AG04449 (cell line): ENCODE data around the gene RELL1.

Experiments
- CTCF ChIA-PET: fragments of 350-600 bp; formaldehyde crosslinking; extraction: SDS; loops from one replicate; lab custom pipeline; 2021; ENCODE audit warnings: antibody characterized with exemption; lab: Yijun Ruan, JAX
- POLR2A ChIA-PET: fragments of 400-600, 350-600 bp; formaldehyde crosslinking; extraction: SDS; loops from one replicate; lab custom pipeline; 2020; ENCODE audit warnings: antibody characterized with exemption, inconsistent platforms; lab: Yijun Ruan, JAX
- DNase-seq: peaks from one replicate; pipeline ENCODE4 v3.0.0-alpha.2; 2010; ENCODE audit warnings: low read depth, low spot score
- H3K4me3 ChIP-seq: 2 replicates; pipeline ENCODE4 v1.5.1; 2011; ENCODE audit warnings: low read depth, mild to moderate bottlenecking, control low read depth, low read length
- TF ChIP-seq, protein P1 (sequence below): IDR thresholded peaks from one replicate; pipeline ENCODE4 v1.5.1; 2011; ENCODE audit warnings: mild to moderate bottlenecking, moderate library complexity, low read length, control low read depth, inconsistent platforms; ENCODE audit not compliant: insufficient read depth; ENCODE audit errors: missing control alignments

The RELL1 gene

GRCh38 chr4:37641352-37641751, 44.8 kb downstream of the RELL1 start:
- TF ChIP-seq, protein P1, sequence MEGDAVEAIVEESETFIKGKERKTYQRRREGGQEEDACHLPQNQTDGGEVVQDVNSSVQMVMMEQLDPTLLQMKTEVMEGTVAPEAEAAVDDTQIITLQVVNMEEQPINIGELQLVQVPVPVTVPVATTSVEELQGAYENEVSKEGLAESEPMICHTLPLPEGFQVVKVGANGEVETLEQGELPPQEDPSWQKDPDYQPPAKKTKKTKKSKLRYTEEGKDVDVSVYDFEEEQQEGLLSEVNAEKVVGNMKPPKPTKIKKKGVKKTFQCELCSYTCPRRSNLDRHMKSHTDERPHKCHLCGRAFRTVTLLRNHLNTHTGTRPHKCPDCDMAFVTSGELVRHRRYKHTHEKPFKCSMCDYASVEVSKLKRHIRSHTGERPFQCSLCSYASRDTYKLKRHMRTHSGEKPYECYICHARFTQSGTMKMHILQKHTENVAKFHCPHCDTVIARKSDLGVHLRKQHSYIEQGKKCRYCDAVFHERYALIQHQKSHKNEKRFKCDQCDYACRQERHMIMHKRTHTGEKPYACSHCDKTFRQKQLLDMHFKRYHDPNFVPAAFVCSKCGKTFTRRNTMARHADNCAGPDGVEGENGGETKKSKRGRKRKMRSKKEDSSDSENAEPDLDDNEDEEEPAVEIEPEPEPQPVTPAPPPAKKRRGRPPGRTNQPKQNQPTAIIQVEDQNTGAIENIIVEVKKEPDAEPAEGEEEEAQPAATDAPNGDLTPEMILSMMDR, result no peak
- no peak for DNase-seq
- H3K4me3 ChIP-seq, result no peak overlapping the region
- ChIA-PET CTCF (no interaction called here), POLR2A (no interaction called here)

- H3K4me3 ChIP-seq, result no peak overlapping the region
- no peak for DNase-seq
- TF ChIP-seq, protein P1, result no peak
- ChIA-PET POLR2A (no interaction called here), CTCF (no interaction called here)
Observed at GRCh38 chr4:37639551-37640285, 46.5 kb downstream of the RELL1 start.

DNA sequence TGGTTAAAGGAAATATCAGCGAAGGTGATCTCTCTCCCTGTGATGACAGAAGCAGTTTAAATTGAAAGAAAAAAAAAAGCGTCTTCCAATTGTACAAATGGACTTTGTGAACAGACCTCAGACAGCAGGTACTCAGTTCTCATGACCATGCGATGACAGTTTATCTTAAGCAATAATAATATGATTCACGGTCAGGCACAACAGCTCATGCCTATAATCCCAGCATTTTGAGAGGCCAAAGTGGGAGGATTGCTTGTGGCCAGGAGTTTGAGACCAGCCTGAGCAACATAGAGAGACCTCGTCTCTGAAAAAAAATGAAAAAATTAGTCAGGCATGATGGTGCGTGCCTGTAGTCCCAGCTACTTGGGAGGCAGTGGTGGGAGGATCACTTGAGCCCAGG, 51.0 kb downstream of the RELL1 start:
- TF ChIP-seq, protein P1, result no peak
- ChIA-PET POLR2A (no interaction called here), CTCF (no interaction called here)
- no peak overlapping the region for H3K4me3 ChIP-seq
- no peak for DNase-seq

GRCh38 chr4:37634180-37634579, 52.0 kb downstream of the RELL1 start:
- no peak overlapping the region for H3K4me3 ChIP-seq
- no peak for DNase-seq
- ChIA-PET CTCF (interaction anchor here (1.4 kb wide), 1 partner anchor 31 kb away, joined by 3 read pairs; no protein-coding TSS in a partner anchor), POLR2A (no interaction called here)
- TF ChIP-seq, protein P1, result no peak

DNA sequence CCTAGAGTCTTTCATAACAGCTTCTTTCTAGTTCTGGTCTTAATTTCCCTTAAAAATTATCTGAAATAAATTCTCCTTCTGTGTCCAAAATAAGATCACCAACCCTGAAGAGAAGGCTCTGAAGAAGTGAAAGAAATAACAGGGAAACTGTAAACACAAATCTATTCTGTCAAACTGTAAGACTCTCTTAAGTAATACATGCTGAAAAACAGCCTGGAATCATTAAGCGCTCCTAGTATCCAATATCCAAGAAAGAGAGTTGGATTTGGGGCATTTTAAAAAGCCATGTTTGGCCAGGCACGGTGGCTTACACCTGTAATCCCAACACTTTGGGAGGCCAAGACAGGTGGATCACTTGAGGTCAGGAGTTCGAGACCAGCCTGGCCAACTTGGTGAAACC, 53.3 kb downstream of the RELL1 start:
- POLR2A ChIA-PET, result no interaction called here
- CTCF ChIA-PET, result interaction anchor here (1.4 kb wide), 1 partner anchor 30 kb away, joined by 3 read pairs; no protein-coding TSS in a partner anchor
- no peak for DNase-seq
- no peak overlapping the region for H3K4me3 ChIP-seq
- TF ChIP-seq, protein P1, result no peak

DNA sequence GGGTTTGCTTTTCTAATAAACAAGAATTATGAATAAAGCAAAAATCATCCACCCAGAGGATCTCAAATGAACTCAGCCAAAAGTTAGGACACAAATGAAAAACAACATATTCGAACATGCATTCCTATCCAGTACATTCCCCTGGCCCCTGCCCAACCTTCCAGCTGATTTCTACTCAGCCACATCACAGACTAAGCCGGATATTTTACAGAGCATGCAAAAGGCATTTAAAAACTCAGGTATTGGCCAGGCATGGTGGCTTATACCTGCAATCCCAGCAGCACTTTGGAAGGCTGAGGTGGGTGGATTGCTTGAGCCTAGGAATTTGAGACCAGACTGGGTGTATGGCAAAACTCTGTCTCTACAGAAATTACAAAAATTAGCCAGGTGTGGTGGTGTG, 54.6 kb downstream of the RELL1 start:
- ChIA-PET POLR2A (no interaction called here), CTCF (no interaction called here)
- TF ChIP-seq, protein P1, result no peak
- H3K4me3 ChIP-seq, result no peak overlapping the region
- no peak for DNase-seq
